Body of pancreas (tissue), 4 donors: Measurements from ENCODE around the gene IMPDH1. TPM values are rescaled to one million over a fixed set of nuclear protein-coding genes. Genes with fewer than 3 reads are reported as not detected.

Experiments used
- ATAC-seq: fragments of 150-250 bp; one replicate; pipeline ENCODE4 v1.9.1; 2016
- DNase-seq, 4 donors: peaks; one replicate each; pipeline ENCODE4 v3.0.0-alpha.2; 2019
- H3K27ac ChIP-seq, 4 donors: fragments of 200-600 bp; sonication (generic); 1 replicate in 3 of 4; 2 replicates in 1 of 4; pipeline versions ENCODE4 v1.5.1 to v1.6.1; 2016 to 2019; ENCODE audit warnings: mild to moderate bottlenecking in 1 of 4, mixed read lengths in 1 of 4, moderate library complexity in 1 of 4
- H3K27me3 ChIP-seq, 2 donors: fragments of 200-600 bp; sonication (generic); one replicate each; pipeline ENCODE4 v1.6.0; 2016; ENCODE audit warnings: mild to moderate bottlenecking in 1 of 2
- H3K36me3 ChIP-seq, 2 donors: fragments of 200-600 bp; sonication (generic); replicated peaks in 1 of 2; 2 replicates each; pipeline ENCODE4 v1.5.1; 2016; ENCODE audit warnings: low read depth in 2 of 2; ENCODE audit not compliant: insufficient read depth in 1 of 2
- H3K4me1 ChIP-seq: fragments of 200-600 bp; sonication (generic); one replicate; pipeline ENCODE4 v1.6.0; 2016
- H3K4me3 ChIP-seq, 2 donors: fragments of 200-600 bp; sonication (generic); 1 replicate in 1 of 2; 2 replicates in 1 of 2; pipeline ENCODE4 v1.5.1; 2016 to 2019
- H3K9me3 ChIP-seq, 3 donors: fragments of 200-600 bp; sonication (generic); 1 replicate in 2 of 3; 2 replicates in 1 of 3; pipeline ENCODE4 v1.5.1; 2016
- POLR2A ChIP-seq, 3 donors: fragments of 450-650 bp; IDR thresholded peaks; one replicate each; pipeline ENCODE4 v1.6.1; 2016; ENCODE audit warnings: antibody characterized with exemption in 3 of 3, mild to moderate bottlenecking in 2 of 3
- WGBS, 2 donors: methylation state at CpG; one replicate each; pipeline ENCODE4 v1.1.5; 2017; 5-methylcytosine and 5-hydroxymethylcytosine counted together
- intact Hi-C: fragments of 100-400 bp; cut with DNase I; formaldehyde crosslinking; loops from one replicate; pipeline ENCODE4 v1.15.1; 2023
- total RNA-seq, 2 donors: library from RNA; depleted of rRNA; stranded (reverse); fragments of >200 nt; gene quantifications; one replicate each; pipeline ENCODE4 v1.1.0, GENCODE V29; 2016
- TF ChIP-seq, protein P1 (sequence below), 7 experiments: fragments of 450-650 bp in 4 of 7; fragments of 200-600 bp in 3 of 7; sonication (generic) in 3 of 7; IDR thresholded peaks; one replicate each; pipeline ENCODE4 v1.5.1; 2016 to 2019; ENCODE audit warnings: antibody characterized with exemption in 7 of 7

IMPDH1 gene
- total RNA-seq, 2 donors from 2014 or later: 23.9 to 46.1 TPM

DNA sequence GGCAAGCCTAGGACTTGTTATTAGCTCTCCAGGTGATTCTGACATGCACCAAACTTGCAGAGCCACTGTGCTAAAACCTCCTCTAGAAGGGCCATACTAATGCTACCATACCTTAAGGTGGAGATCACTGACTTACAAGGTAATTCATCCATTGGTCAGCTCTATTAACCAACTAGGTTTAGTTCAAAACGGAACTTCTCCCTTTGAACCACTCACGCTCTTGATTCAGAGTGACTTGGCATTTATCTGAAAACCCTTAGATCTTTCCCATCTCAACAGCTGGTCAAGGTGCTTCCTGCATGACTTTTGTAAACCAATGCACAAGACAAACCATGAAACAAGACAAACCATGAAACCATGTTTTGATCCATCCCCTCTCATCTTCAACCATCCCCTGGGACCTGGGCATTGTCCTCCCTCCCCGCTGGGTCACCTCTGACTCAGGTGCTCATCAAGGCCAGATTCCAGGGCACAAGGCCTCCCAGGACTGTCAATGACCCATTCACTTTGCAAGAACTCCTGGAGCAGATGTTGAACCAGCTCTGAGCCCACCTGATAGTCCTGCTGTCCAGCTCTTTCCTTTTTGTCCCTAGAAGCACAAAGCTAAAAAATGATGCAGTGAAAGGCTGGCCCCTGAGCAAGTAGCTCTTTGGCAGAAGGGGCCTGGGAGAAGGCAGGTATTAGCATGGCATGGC is 18.8 kb downstream of the IMPDH1 start:
- Histone ChIP-seq H3K27me3 (no peaks in the 10 kb centered on the region), H3K36me3 (peaks cover 0 to 10% of the 10 kb centered on the region in 2 donors), H3K9me3 (no peaks in the 10 kb centered on the region), H3K27ac (no peak overlapping the region), H3K4me3 (no peak overlapping the region), H3K4me1 (no peaks in the 10 kb centered on the region)
- intact Hi-C loops: no loop called here
- TF ChIP-seq, protein P1, sequence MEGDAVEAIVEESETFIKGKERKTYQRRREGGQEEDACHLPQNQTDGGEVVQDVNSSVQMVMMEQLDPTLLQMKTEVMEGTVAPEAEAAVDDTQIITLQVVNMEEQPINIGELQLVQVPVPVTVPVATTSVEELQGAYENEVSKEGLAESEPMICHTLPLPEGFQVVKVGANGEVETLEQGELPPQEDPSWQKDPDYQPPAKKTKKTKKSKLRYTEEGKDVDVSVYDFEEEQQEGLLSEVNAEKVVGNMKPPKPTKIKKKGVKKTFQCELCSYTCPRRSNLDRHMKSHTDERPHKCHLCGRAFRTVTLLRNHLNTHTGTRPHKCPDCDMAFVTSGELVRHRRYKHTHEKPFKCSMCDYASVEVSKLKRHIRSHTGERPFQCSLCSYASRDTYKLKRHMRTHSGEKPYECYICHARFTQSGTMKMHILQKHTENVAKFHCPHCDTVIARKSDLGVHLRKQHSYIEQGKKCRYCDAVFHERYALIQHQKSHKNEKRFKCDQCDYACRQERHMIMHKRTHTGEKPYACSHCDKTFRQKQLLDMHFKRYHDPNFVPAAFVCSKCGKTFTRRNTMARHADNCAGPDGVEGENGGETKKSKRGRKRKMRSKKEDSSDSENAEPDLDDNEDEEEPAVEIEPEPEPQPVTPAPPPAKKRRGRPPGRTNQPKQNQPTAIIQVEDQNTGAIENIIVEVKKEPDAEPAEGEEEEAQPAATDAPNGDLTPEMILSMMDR (IDR thresholded peaks at IDR 0.05): no peak
- no peak for TF ChIP-seq POLR2A (IDR thresholded peaks at IDR 0.05)
- 65 to 76% methylated on average over 3 of the region's 3 CpGs for whole genome bisulfite sequencing, 2 donors
- no peak for DNase-seq
- no peak for ATAC-seq

DNA sequence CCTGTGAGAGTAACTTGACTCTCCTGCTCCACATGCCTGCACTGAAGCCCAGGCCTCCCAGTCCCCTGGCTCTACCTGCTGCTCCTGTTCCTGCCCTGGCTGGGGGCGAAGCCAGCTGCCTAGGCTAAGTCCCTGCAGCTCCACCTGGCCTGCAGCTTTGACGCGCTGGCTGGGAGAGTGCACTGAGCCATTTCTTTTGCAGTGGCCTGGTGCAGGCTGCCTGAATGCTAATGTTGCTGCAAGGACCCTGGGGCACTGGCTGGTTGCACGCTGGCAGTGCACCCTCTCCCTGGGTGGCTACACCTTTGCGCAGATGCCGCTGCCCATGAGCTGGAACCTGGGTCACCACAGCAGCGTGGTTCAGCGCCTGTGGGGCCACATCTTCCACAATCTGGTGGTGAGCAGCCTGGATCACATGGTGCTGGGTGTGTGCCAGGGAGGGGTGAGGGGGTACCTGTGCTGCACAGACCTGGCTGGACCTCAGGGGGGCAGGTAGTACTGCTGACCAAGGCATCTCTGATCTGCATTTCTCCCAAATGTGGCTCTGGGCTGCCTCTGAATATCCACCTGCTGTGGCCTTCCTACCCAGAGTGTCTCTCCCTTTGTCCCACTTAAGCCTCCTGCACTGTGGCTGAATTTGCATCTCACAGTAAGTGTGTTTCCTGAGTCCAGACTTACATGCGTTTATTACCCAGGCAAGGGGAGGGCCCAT is 20.0 kb downstream of the IMPDH1 start:
- no peaks in the 10 kb centered on the region for H3K27me3 ChIP-seq
- no peak overlapping the region for H3K27ac ChIP-seq
- no peaks in the 10 kb centered on the region for H3K9me3 ChIP-seq
- H3K4me1 ChIP-seq: no peaks in the 10 kb centered on the region
- 62 to 63% methylated on average over 2 to 8 of the region's 9 CpGs for WGBS, 2 donors
- intact Hi-C loops: loop anchor here (2.0 kb wide), 1 partner anchor 39 kb away; no protein-coding TSS in a partner anchor
- peaks cover 0 to 5% of the 10 kb centered on the region in 2 donors for H3K36me3 ChIP-seq
- DNase-seq (no peak), ATAC-seq (no peak)
- no peak overlapping the region for H3K4me3 ChIP-seq
- TF ChIP-seq, protein P1 (IDR thresholded peaks at IDR 0.05): no peak
- no peak for TF ChIP-seq POLR2A (IDR thresholded peaks at IDR 0.05)

DNA sequence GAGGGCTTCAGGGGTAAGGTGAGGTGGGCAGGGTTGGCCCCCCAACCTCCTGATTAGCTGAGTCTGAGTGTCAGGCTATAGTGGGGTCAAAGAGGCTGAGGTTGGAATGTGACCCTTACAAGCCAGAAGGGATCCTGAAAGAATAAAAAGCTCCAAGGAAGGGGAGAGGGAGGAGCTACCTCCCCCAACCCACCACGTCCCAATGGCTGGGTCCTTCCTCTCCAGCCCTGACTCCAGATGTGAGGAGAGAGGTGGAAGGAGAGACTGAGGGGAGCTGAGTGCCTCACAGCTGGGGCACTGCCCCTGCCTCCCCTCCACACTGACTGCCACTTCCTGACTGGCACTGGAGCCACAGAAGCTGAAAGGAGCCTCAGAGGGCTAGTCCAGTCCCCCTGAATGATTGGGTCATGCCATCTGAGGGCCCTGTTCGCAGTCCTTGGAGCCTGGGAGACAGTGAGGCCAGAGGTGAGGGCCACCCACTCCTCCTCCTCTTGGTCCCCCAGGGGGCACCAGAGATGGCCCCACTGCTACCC is 20.6 kb downstream of the IMPDH1 start:
- peaks cover 0 to 2% of the 10 kb centered on the region in 2 donors for H3K36me3 ChIP-seq
- H3K27me3 ChIP-seq: no peaks in the 10 kb centered on the region
- H3K4me1 ChIP-seq: no peaks in the 10 kb centered on the region
- H3K27ac ChIP-seq: no peak overlapping the region
- 52 to 58% methylated on average over 2 of the region's 2 CpGs for WGBS, 2 donors
- H3K4me3 ChIP-seq: no peak overlapping the region
- intact Hi-C loops: loop anchor here (2.0 kb wide), 1 partner anchor 38 kb away; no protein-coding TSS in a partner anchor
- TF ChIP-seq, protein P1 (IDR thresholded peaks at IDR 0.05): no peak
- TF ChIP-seq POLR2A (IDR thresholded peaks at IDR 0.05): no peak
- no peaks in the 10 kb centered on the region for H3K9me3 ChIP-seq
- no peak for ATAC-seq
- DNase-seq: no peak

DNA sequence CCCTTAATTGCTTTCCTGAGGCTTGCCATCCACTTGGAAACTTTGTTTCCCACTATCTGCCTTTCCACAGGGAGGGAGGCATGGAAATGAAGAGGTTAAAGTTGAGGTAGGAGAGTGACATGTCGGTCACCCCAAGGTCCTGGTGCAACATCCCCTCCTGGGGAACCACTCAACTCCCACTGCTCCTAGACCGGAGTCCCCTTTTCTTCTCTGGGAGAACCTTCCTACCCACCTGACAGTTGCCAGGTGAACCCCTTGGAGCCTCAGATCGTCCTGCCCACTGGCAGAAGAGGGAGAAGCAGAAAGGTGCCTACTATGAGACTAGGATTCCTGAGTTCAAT is 21.7 kb downstream of the IMPDH1 start:
- DNase-seq (no peak), ATAC-seq (no peak)
- Histone ChIP-seq H3K27ac (no peak overlapping the region), H3K9me3 (no peaks in the 10 kb centered on the region), H3K4me1 (no peaks in the 10 kb centered on the region), H3K4me3 (no peak overlapping the region), H3K36me3 (no peaks in the 10 kb centered on the region), H3K27me3 (no peaks in the 10 kb centered on the region)
- intact Hi-C loops: loop anchor here (2.0 kb wide), 1 partner anchor 37 kb away; no protein-coding TSS in a partner anchor
- WGBS, 2 donors: 40 to 47% methylated on average over 3 of the region's 3 CpGs
- TF ChIP-seq POLR2A (IDR thresholded peaks at IDR 0.05): no peak
- TF ChIP-seq, protein P1 (IDR thresholded peaks at IDR 0.05): no peak
